ENCODE results near the gene ALDOC. TPM values are rescaled to one million over a fixed set of nuclear protein-coding genes. Genes with fewer than 3 reads are reported as not detected.

The ALDOC gene
- total RNA-seq, 4 donors from 2014 or later: 4.1 to 17.8 (median 11.1) TPM

DNA sequence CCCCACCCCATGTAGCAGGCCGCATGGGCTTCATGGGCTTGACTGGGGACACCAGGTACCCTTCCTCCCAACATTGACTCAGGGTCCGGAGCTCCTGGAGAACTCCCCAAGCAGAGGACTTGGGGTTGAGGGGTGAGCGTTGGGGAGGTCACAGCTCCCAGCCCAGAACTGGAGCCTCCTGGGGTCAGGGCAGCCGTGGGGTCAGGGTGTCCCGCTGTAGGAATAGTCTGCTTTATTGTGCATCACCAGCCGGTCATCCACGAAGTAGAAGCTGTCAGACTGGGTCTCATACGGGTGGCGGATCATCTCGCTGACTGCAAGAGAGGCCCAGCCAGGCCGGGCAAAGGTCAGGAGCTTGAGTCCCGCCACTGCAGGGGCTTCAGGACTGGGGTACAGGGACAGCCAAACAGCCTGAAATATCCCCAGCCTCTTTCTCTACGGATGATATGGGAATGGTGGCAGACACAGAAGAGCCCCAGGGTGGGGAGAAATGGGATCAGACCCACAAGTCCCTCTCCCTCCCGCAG is 29.5 kb downstream of the ALDOC start:
- no peak for TF ChIP-seq POLR2A (IDR thresholded peaks at IDR 0.05)
- TF ChIP-seq, protein P1, sequence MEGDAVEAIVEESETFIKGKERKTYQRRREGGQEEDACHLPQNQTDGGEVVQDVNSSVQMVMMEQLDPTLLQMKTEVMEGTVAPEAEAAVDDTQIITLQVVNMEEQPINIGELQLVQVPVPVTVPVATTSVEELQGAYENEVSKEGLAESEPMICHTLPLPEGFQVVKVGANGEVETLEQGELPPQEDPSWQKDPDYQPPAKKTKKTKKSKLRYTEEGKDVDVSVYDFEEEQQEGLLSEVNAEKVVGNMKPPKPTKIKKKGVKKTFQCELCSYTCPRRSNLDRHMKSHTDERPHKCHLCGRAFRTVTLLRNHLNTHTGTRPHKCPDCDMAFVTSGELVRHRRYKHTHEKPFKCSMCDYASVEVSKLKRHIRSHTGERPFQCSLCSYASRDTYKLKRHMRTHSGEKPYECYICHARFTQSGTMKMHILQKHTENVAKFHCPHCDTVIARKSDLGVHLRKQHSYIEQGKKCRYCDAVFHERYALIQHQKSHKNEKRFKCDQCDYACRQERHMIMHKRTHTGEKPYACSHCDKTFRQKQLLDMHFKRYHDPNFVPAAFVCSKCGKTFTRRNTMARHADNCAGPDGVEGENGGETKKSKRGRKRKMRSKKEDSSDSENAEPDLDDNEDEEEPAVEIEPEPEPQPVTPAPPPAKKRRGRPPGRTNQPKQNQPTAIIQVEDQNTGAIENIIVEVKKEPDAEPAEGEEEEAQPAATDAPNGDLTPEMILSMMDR (IDR thresholded peaks at IDR 0.05): no peak
- no peaks in the 10 kb centered on the region for H3K9me3 ChIP-seq
- peaks cover 0 to 4% of the 10 kb centered on the region in 2 donors for H3K4me1 ChIP-seq
- intact Hi-C loops (cut with DNase I; ENCODE audit: low total_unique reads): loop anchor here (10.0 kb wide), 1 partner anchor 68 kb away; the partner anchor contains the start of gene RSKR
- H3K27me3 ChIP-seq: no peaks in the 10 kb centered on the region
- H3K4me3 ChIP-seq: no peak overlapping the region
- no peak for DNase-seq
- no peak overlapping the region for H3K27ac ChIP-seq
- H3K36me3 ChIP-seq: no peaks in the 10 kb centered on the region

DNA sequence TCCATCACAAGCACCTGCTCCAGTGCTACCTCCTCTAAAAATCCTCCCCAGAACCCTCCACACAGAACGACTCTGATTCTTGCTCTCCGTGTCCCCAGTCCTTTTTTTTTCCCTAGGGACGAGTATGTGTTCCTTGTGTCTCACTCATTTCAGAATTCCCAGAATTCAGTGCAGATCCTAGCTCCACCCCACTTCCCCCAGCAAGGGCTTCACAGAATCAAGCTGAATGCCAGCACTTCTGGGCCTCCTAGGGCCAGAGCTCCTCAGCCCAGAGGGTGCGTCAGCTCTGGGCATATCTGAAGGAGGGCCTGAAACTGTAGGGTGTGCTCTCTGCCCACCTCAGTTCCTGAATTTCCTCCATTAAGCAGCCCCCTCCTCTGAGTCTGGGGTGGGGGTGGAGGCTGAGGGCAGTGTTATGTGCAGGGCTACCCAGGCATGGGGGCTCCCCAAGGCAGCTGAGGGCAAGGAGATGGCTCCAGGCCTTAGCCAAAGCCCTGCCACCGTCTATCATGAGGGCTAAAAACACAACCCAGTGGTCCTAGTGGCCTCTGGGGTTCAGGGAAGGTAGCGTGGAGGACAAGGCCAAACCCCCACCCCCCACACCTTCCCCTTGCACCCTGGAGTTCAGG is 30.8 kb downstream of the ALDOC start:
- Histone ChIP-seq H3K27ac (no peak overlapping the region), H3K36me3 (no peaks in the 10 kb centered on the region), H3K4me1 (no peaks in the 10 kb centered on the region), H3K27me3 (no peaks in the 10 kb centered on the region), H3K9me3 (no peaks in the 10 kb centered on the region), H3K4me3 (no peak overlapping the region)
- TF ChIP-seq POLR2A (IDR thresholded peaks at IDR 0.05): no peak
- TF ChIP-seq, protein P1 (IDR thresholded peaks at IDR 0.05): no peak
- intact Hi-C loops (cut with DNase I; ENCODE audit: low total_unique reads): loop anchor here (10.0 kb wide), 1 partner anchor 69 kb away; the partner anchor contains the start of gene RSKR
- no peak for DNase-seq

DNA sequence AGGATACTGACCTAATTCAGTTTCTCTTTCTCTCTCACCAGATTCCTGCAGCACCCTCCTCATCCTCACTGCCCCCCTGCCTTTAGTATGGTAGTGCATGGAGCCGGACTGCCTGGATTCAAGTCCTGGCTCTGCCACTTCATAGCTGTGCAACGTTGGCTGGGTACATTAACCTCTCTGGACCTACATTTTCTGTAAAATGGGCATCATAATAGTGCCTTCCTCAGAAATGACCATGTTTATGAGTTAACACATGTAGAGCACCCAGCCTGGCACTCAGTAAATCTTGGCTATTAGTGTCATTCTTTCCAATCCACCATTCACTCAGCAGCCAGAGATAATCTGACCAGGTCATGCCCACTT is 31.6 kb downstream of the ALDOC start:
- H3K27ac ChIP-seq: no peak overlapping the region
- TF ChIP-seq, protein P1 (IDR thresholded peaks at IDR 0.05): no peak
- TF ChIP-seq POLR2A (IDR thresholded peaks at IDR 0.05): no peak
- intact Hi-C loops (cut with DNase I; ENCODE audit: low total_unique reads): loop anchor here (10.0 kb wide), 1 partner anchor 70 kb away; the partner anchor contains the start of gene RSKR
- no peaks in the 10 kb centered on the region for H3K9me3 ChIP-seq
- H3K27me3 ChIP-seq: no peaks in the 10 kb centered on the region
- H3K4me1 ChIP-seq: no peaks in the 10 kb centered on the region
- H3K4me3 ChIP-seq: no peak overlapping the region
- no peaks in the 10 kb centered on the region for H3K36me3 ChIP-seq
- DNase-seq: no peak

DNA sequence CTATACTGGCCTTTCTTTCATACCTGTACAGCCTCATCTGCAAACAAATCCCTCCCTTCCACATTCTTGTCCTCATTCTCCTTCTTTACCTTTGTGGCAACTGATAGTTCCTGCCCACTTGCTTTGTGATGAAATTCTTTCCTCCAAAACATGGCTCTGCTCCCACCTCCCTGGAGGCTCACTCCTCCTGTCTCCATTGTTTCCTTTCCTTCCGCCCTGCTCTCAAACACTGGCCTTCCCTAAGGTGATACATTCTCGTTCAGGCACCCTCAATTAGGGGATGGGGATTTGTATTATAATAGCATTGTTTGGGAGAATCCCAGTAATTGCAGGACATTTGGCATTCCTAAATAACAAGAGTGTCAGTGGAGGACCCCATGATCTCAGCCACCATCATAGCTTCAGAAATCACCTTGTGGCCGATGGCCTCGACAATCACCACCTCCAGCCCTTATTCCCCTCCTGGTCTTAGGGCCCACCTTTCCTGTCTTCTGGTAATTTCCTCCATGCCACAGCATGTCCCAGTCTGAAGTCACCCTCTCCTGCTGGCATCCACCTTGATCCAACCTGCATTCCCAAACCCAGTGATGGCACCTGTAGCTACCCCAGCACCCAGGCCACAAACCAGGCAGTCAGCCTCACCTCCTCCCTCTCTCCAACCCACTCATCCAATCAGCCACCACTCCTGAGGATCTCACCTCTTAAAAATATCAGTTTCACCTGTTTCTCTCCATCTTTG is 32.1 kb downstream of the ALDOC start:
- no peaks in the 10 kb centered on the region for H3K9me3 ChIP-seq
- no peaks in the 10 kb centered on the region for H3K27me3 ChIP-seq
- intact Hi-C loops (cut with DNase I; ENCODE audit: low total_unique reads): loop anchor here (10.0 kb wide), 1 partner anchor 70 kb away; the partner anchor contains the start of gene RSKR
- no peak overlapping the region for H3K4me3 ChIP-seq
- no peaks in the 10 kb centered on the region for H3K4me1 ChIP-seq
- H3K27ac ChIP-seq: no peak overlapping the region
- no peak for DNase-seq
- no peak for TF ChIP-seq POLR2A (IDR thresholded peaks at IDR 0.05)
- TF ChIP-seq, protein P1 (IDR thresholded peaks at IDR 0.05): no peak
- H3K36me3 ChIP-seq: no peaks in the 10 kb centered on the region

DNA sequence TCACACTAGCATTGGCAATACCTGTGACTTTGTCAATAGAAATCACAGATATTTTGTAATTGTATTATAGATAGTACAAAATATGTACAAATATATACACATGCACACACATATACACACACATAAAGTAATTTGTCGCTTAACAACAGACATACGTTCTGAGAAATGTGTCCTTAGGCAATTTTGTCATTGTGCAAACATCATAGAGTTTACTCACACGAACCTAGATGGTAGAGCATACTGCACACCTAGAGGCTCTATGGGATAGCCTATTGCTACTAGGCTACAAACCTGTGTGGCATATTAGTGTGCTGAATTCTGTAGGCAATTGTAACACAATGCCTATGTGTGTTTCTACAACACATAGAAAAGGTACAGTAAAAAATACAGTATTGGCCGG is 35.3 kb downstream of the ALDOC start:
- H3K27me3 ChIP-seq: no peaks in the 10 kb centered on the region
- no peaks in the 10 kb centered on the region for H3K9me3 ChIP-seq
- DNase-seq: no peak
- H3K4me1 ChIP-seq: no peaks in the 10 kb centered on the region
- no peaks in the 10 kb centered on the region for H3K36me3 ChIP-seq
- intact Hi-C loops (cut with DNase I; ENCODE audit: low total_unique reads): loop anchor here (10.0 kb wide), 1 partner anchor 73 kb away; the partner anchor contains the start of gene RSKR
- no peak for TF ChIP-seq POLR2A (IDR thresholded peaks at IDR 0.05)
- TF ChIP-seq, protein P1 (IDR thresholded peaks at IDR 0.05): no peak
- H3K4me3 ChIP-seq: no peak overlapping the region
- no peak overlapping the region for H3K27ac ChIP-seq

Measured in uterus (tissue), 4 donors.